Embryonic facial prominence (tissue), 1 donor: Measurements from ENCODE around the gene OPCML.

ENCODE experiments used
- DNase-seq: peaks from one replicate; pipeline ENCODE4 v3.0.0-alpha.2; 2016; ENCODE audit errors: extremely low spot score

Gene OPCML

GRCh38 chr11:132941761-132942160, 590.5 kb downstream of the OPCML start:
- no peak for DNase-seq

DNA sequence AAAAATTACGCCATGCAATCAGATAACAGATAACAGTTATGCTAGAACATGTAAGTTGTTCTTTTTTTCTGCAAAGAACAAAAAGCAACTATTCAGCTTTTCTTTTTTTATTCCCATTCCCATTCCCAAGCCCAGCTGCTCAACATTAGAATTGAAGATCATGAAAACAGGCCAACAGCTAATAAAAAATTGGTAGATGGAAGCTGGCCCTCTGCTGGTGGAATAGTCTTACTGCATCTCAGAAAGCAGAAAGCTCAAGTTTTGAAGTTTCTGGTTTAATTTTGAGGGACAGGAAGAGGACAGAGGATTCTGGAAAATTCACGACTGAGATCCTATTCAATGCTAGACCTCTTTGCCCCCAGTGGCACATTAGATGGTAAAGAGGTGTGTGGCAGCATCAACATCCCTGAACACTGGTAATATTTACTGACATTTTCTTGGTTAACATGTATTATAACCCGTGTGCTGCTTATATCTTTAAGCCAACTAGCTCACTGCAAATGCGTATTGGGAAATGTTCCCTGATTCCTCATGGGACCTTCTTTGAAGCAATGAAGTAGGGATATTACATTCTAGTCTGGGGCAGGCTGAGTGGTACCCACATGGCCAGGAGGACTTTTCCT, 591.2 kb downstream of the OPCML start:
- peak; percentile 72 for DNase-seq

DNA sequence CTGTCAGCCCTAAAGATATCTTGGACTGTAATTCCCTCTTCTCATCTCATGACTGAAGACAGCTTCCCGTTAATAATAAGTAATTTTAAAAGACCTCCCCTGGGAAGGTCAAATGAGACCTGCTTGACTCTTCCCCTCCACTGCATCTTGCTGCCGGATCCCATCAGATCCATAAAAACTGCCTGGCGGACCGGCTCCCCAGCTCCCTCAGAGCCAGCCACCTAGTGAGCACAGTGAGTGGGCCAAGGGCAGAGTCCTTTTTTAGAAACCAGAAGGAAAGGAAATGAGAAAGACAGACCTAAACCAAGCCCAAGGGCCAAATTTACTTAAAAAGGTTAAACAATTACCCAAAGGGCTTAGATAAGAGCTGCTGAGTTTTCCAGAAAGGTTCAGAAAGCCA, 595.3 kb downstream of the OPCML start:
- no peak for DNase-seq

DNA sequence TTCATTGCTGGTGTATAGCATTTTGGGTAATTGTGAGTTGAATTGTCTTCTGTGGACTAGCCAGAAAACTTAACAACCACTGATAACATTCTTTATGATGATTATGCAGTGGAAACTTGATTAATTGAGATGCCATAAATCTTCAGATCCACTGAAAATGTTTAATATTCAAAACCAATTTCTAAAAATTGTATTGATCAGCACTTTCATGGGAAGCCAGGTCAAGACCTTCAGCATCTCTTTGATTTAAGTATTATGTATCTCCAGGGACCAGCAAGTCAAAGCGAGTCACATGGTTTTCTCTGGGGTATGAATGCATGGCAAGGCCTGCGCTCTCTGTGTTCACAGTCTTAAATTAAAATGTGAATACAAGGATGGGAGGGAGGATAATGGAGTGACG, 596.9 kb downstream of the OPCML start:
- no peak for DNase-seq

GRCh38 chr11:132933703-132934102, 598.6 kb downstream of the OPCML start:
- no peak for DNase-seq

GRCh38 chr11:132925825-132926469, 606.4 kb downstream of the OPCML start:
- DNase-seq = no peak

GRCh38 chr11:132921597-132921996, 610.7 kb downstream of the OPCML start:
- DNase-seq = no peak

- DNase-seq = no peak
These were observed 611.7 kb downstream of the OPCML start for GRCh38 chr11:132920451-132921096.

- DNase-seq = no peak
These were observed 617.7 kb downstream of the OPCML start for GRCh38 chr11:132914600-132914999.

DNA sequence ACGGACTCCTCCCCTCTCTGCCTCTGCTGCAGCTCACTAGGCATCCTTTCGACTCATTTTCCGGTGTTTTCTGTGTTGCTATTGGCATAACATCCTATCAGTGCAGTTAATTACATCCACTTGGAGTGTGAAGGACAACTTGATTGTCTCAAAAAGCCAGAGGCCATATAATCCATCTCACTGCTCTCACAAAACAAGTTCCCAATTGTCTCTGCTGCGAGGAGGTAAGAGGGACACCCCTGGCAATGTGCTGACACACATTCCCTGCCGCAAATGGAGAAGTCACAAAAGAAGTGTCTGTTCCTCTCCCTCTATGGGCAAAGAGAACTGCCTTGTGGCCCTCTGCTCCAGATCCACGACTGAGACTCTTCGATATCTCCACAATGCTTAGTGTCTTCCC, 618.4 kb downstream of the OPCML start:
- DNase-seq = no peak

DNA sequence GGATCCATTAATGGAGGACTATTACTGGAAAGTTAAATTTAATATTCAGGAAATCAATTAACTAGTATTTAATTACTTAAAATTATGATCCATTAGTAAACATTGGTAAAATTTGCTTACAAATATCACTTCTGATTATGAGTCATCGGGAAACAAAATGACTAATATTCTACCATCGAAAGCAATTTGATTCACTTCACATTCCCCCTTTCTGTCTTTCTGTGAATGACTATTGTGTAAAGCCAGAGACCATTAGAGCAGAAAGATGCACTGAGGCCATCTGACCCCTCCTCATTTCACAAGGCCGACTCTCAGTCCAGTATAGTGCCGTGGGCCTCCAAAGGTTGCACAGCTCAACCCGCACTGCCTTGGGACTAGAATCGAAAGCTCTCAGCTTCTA, 619.0 kb downstream of the OPCML start:
- DNase-seq = no peak

GRCh38 chr11:132911186-132911585, 621.1 kb downstream of the OPCML start:
- DNase-seq = no peak

DNA sequence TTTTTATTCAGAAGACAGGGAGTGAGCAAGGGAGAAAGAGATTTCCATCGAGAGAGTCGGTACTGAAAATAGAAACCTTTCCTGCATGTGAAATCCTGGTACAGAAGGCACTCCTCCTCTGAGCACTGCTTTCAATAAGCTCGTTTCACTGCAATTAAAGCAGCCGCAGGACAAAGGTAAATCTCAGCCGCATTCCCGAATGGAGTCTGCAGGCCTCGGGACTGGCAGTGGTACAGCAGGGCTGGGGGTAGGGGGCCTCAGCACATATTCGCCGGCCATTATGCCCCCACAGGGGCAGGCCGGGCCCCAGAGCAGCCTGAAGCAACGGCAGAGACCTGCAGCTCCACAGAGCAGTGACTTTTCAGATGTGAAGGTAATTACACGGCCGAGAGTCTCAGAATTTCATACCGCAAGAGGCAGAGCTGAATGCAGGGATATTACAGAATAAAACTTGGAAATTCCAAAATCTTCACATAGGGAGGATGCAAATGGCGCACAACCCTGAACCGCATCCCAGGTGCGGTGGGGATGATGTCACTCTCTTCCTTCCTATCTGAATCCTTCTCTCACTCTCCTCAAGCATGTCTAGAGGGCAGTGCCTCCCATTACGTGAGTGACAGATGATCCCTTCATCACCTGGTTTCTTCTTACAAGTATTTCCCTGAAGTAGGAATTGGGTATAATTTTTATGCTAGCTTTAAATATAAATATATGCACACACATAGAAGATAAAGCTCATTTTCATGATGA, 622.1 kb downstream of the OPCML start:
- no peak for DNase-seq

- no peak for DNase-seq
These were observed 623.2 kb downstream of the OPCML start for GRCh38 chr11:132909021-132909606.

- DNase-seq = no peak
These were observed 623.9 kb downstream of the OPCML start for GRCh38 chr11:132908414-132908810.

DNA sequence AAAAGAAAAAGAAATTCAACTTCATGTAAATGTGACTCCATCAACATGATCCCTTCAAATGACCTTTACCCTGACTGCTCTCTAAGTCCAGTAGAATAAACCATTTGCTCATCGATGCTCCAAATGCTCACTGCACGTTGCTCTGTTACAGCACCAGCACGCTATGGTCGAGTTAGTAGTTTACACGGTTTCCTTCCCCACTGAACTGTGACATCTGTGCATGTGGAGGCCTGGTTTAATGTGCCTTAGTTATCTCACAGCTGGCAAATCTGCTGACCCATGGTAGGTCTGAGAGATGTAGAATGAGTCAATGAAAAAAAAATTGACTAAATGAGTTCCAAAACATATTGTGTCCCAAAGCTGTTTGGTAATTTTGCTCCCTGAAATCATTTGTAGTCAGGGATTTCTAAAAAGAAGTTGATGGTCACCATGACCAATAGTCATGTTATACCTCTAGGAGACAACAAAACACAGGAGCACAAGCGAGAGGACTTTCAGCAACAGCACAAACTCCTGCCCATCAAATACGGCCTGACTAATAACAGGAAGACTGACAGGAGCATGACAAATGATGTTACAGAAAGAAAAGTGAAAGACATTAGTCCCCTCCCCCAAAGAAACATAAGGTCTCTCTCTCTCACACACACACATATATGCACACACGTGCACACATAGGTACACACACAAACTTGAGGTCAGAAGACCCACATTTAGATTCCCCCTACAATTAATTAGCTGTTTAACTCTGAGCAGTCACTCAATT, 624.5 kb downstream of the OPCML start:
- DNase-seq = no peak

DNA sequence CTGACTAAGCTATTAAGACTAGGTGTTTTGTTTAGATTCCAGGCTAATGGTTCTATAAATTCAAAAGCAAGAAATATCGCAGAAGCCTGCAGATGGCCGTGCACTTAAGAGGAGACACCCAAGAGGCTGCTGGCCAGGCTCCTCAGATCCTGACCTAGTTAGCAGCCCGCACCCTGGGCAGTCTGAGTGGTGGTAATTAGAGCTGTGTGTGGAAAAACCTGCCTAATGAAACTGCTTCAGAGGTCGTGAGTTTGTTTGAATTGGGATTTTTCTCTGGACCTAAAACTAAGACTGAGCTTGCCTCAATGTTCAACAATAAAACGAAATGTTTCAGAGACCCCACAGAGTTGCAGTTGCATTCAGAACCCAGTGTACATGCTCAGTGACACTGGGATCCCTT, 627.7 kb downstream of the OPCML start:
- DNase-seq = no peak

GRCh38 chr11:132904091-132904490, 628.2 kb downstream of the OPCML start:
- no peak for DNase-seq

DNA sequence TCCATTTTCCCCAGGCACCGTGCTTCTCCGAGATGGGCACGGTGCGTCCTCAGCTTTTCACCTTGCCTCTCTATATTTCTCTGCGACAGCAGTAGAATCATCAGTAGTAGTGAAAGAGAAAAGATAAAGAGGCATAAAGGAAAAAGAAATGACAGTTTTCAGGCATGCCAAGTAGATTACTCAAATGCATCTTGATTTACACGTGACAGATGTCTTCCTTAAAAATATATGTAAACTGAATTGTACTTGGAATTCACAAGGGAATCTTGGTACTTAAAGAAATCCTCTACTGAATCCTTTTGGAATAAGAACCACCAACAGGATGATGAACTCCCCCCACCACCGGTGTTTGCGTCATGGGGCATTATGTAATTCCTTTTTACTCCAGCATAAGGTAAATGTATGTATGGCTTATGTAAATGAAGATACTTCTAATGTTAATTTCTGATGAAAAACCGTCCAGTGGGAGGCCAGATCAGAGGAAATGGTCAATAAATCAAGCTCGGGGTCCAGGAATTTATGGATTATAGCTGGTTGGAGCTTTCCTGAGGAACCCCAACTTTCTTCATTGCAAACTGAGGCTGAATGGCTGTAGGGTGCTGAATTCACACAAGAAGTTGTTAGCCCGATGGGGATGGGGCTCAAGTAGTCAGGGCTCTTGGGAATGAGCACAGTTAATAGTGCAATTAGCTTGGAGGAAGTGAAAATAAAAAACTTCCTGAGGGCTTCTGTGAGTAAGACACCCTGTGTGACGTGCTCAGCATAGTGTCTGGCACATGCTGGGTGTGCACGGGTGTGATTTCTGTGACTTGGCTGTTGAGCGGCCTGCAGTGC, 630.4 kb downstream of the OPCML start:
- DNase-seq = no peak

DNA sequence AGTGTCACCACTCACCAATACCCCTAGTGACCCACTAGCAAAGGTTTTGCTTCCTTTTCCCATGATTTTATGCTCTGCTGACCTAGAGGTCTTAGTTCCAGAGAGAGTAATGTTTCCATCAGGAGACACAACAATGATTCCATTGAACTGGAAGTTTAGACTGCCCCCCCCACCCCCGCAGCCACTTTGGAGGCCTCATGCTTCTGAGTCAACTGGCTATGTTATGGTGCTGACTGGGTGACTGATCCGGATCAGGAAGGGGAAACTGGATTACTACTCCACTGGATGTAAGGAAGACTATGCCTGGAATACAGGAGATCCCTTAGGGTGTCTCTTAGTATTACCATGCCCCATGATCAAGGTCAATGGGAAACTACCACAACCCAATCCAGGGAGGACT, 633.6 kb downstream of the OPCML start:
- DNase-seq = no peak

GRCh38 chr11:132898021-132898420, 634.3 kb downstream of the OPCML start:
- no peak for DNase-seq
